ENCODE results near the gene ADAD2. TPM values are rescaled to one million over a fixed set of nuclear protein-coding genes. Genes with fewer than 3 reads are reported as not detected.

The ADAD2 gene
- total RNA-seq, 2 donors from 2014 or later: not detected

GRCh38 chr16:84225126-84225525 lies 34.2 kb downstream of the ADAD2 start:
- H3K27ac Mint-ChIP-seq: no peak overlapping the region
- H3K27me3 Mint-ChIP-seq (ENCODE audit: insufficient read depth): no peaks in the 10 kb centered on the region
- no peak overlapping the region for H3K9ac ChIP-seq (ENCODE audit: extremely low read depth, low read length, poor library complexity, severe bottlenecking)
- H3K4me1 ChIP-seq (ENCODE audit: control insufficient read depth, insufficient read depth, low read length): no peaks in the 10 kb centered on the region
- no peaks in the 10 kb centered on the region for H3K36me3 ChIP-seq (ENCODE audit: control insufficient read depth, insufficient read depth, low read length)
- H3K36me3 Mint-ChIP-seq (ENCODE audit: low read depth): no peaks in the 10 kb centered on the region
- no peaks in the 10 kb centered on the region for H3K27me3 ChIP-seq (ENCODE audit: control insufficient read depth, insufficient read depth, low read length, poor library complexity, severe bottlenecking)
- no peaks in the 10 kb centered on the region for H3K9me3 Mint-ChIP-seq
- no peak overlapping the region for H3K4me3 ChIP-seq (ENCODE audit: low read length)
- H3K9me3 ChIP-seq (ENCODE audit: control insufficient read depth, low read length): no peaks in the 10 kb centered on the region
- H3K4me1 Mint-ChIP-seq: peaks cover under 1% of the 10 kb centered on the region
- WGBS, 2 experiments (ENCODE audit: insufficient coverage in 1 of 2, insufficient read length in 1 of 2): 82 to 95% methylated on average over 3 of the region's 3 CpGs
- no peak for DNase-seq
- H3K4me3 Mint-ChIP-seq: no peak overlapping the region
- TF ChIP-seq CTCF (conservative IDR thresholded peaks at IDR 0.05): no peak
- H3K27ac ChIP-seq (ENCODE audit: low read depth, low read length): no peak overlapping the region

- H3K9me3 ChIP-seq (ENCODE audit: control insufficient read depth, low read length): no peaks in the 10 kb centered on the region
- no peaks in the 10 kb centered on the region for H3K36me3 Mint-ChIP-seq (ENCODE audit: low read depth)
- 94 to 95% methylated on average over 7 of the region's 7 CpGs for WGBS, 2 experiments (ENCODE audit: insufficient coverage in 1 of 2, insufficient read length in 1 of 2)
- no peaks in the 10 kb centered on the region for H3K9me3 Mint-ChIP-seq
- no peaks in the 10 kb centered on the region for H3K27me3 ChIP-seq (ENCODE audit: control insufficient read depth, insufficient read depth, low read length, poor library complexity, severe bottlenecking)
- H3K27me3 Mint-ChIP-seq (ENCODE audit: insufficient read depth): no peaks in the 10 kb centered on the region
- H3K27ac Mint-ChIP-seq: no peak overlapping the region
- no peak overlapping the region for H3K4me3 Mint-ChIP-seq
- no peak overlapping the region for H3K9ac ChIP-seq (ENCODE audit: extremely low read depth, low read length, poor library complexity, severe bottlenecking)
- no peak for DNase-seq
- H3K4me1 ChIP-seq (ENCODE audit: control insufficient read depth, insufficient read depth, low read length): no peaks in the 10 kb centered on the region
- H3K36me3 ChIP-seq (ENCODE audit: control insufficient read depth, insufficient read depth, low read length): no peaks in the 10 kb centered on the region
- no peak for TF ChIP-seq CTCF (conservative IDR thresholded peaks at IDR 0.05)
- H3K4me3 ChIP-seq (ENCODE audit: low read length): no peak overlapping the region
- H3K4me1 Mint-ChIP-seq: no peaks in the 10 kb centered on the region
- no peak overlapping the region for H3K27ac ChIP-seq (ENCODE audit: low read depth, low read length)
Observed at GRCh38 chr16:84225571-84225970, 34.6 kb downstream of the ADAD2 start.

- no peaks in the 10 kb centered on the region for H3K4me1 Mint-ChIP-seq
- peaks cover 2% of the 10 kb centered on the region for H3K27me3 Mint-ChIP-seq (ENCODE audit: insufficient read depth)
- H3K27ac Mint-ChIP-seq: no peak overlapping the region
- no peaks in the 10 kb centered on the region for H3K36me3 Mint-ChIP-seq (ENCODE audit: low read depth)
- no peaks in the 10 kb centered on the region for H3K9me3 Mint-ChIP-seq
- no peak for TF ChIP-seq CTCF (conservative IDR thresholded peaks at IDR 0.05)
- H3K4me3 Mint-ChIP-seq: no peak overlapping the region
- Histone ChIP-seq H3K9ac (ENCODE audit: extremely low read depth, low read length, poor library complexity, severe bottlenecking) (no peak overlapping the region), H3K36me3 (ENCODE audit: control insufficient read depth, insufficient read depth, low read length) (no peaks in the 10 kb centered on the region), H3K27me3 (ENCODE audit: control insufficient read depth, insufficient read depth, low read length, poor library complexity, severe bottlenecking) (no peaks in the 10 kb centered on the region), H3K27ac (ENCODE audit: low read depth, low read length) (no peak overlapping the region), H3K4me1 (ENCODE audit: control insufficient read depth, insufficient read depth, low read length) (no peaks in the 10 kb centered on the region), H3K4me3 (ENCODE audit: low read length) (no peak overlapping the region), H3K9me3 (ENCODE audit: control insufficient read depth, low read length) (no peaks in the 10 kb centered on the region)
- DNase-seq: no peak
- 87 to 93% methylated on average over 8 of the region's 8 CpGs for WGBS, 2 experiments (ENCODE audit: insufficient coverage in 1 of 2, insufficient read length in 1 of 2)
Observed at GRCh38 chr16:84226026-84226425, 35.1 kb downstream of the ADAD2 start.

Data from endodermal cell (in vitro differentiated cells).